ENCODE measurements around the gene RBM26. TPM values are rescaled to one million over a fixed set of nuclear protein-coding genes. Genes with fewer than 3 reads are reported as not detected.
"Not testable (repeated sequence)": the region's sequence is repeated elsewhere in the genome, so short reads cannot be mapped to it uniquely, and the experiment has no call there.

Gene RBM26
- total RNA-seq, 1 donor from 2014 or later = 43.2 TPM

GRCh38 chr13:79282508-79282907 is 123.5 kb downstream of the RBM26 start:
- no peak for DNase-seq (ENCODE audit: low read depth)

GRCh38 chr13:79281339-79281747 is 124.7 kb downstream of the RBM26 start:
- no peak for DNase-seq (ENCODE audit: low read depth)

GRCh38 chr13:79279735-79280134 is 126.3 kb downstream of the RBM26 start:
- not testable (repeated sequence) for DNase-seq (ENCODE audit: low read depth)

- no peak for DNase-seq (ENCODE audit: low read depth)
Observed at GRCh38 chr13:79273045-79273444, 133.0 kb downstream of the RBM26 start.

- DNase-seq (ENCODE audit: low read depth) = no peak
Observed at GRCh38 chr13:79271616-79272015, 134.4 kb downstream of the RBM26 start.

GRCh38 chr13:79270859-79271258 is 135.2 kb downstream of the RBM26 start:
- DNase-seq (ENCODE audit: low read depth) = no peak

Other genes with a start within 250 kb of the RBM26 start
- gene NDFIP2, start 74.9 kb upstream of the RBM26 start, total RNA-seq = 31.7 and 36.7 TPM in 2 replicates

Measured in myocyte (in vitro differentiated cells).